ENCODE data around the gene RALY. TPM values are rescaled to one million over a fixed set of nuclear protein-coding genes. Genes with fewer than 3 reads are reported as not detected.

RALY gene
- polyA plus RNA-seq, 1 donor, result 110 TPM

DNA sequence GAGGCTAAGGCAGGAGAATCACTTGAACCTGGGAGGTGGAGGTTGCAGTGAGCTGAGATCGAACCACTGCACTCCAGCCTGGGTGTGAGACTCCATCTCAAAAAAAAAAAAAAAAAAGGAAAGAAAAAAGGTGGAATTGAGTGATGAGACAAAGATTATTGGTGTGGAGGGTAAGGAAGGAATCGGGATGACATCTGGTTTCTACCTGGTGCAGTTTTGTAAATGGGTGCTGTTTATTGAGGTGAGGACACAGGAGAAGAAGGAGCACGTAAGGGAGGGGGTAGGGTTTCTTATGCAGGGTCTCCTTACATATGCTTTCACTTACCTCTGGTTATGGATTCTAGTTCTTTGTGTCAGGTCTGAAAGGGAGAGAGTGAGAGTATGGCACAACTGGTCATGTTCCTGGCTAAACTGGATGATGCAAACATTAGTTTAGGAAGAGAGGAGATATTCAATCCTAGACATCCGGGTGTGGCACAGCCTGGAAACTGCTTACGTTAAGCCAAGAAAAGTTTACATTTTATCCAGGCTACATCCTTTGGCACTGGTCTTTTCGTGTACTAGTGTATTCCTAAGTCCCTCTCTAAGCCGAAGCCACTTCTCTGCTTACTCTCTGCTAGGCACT is 5.4 kb downstream of the RALY start:
- H3K4me3 ChIP-seq (ENCODE audit: low read length), result no peak overlapping the region
- no peaks in the 10 kb centered on the region for H3K36me3 ChIP-seq (ENCODE audit: control insufficient read depth, insufficient read depth, low read length)
- no peak for DNase-seq
- peaks cover 26% of the 10 kb centered on the region for H3K4me1 ChIP-seq (ENCODE audit: control insufficient read depth, insufficient read depth, low read length)
- no peaks in the 10 kb centered on the region for H3K27me3 ChIP-seq (ENCODE audit: control insufficient read depth, insufficient read depth, low read length)
- WGBS (ENCODE audit: insufficient coverage, low lambda C conversion rate), result 82% methylated on average over 5 of the region's 7 CpGs
- no peak overlapping the region for H3K27ac ChIP-seq (ENCODE audit: low read length)
- H3K9me3 ChIP-seq (ENCODE audit: control insufficient read depth, low read depth, low read length), result no peaks in the 10 kb centered on the region

DNA sequence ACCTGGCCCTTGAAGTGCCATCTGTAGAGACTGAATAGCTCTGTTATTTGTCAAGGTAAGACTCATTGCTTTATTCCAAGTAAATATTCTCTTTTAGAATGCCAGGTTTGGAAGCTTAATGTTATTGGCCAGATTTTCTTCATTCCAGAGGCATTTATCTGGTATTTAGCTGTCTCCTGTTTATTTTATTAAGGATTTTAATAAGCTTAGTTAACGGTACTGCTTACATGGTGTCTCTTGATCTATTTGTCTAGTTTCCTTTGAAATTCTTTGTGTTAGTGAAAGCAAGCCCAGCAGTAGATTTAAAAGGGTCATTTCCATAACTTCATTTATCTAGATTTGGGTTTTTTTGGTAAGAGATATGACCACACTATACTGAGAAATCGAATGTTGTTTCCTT is 7.7 kb downstream of the RALY start:
- H3K4me1 ChIP-seq (ENCODE audit: control insufficient read depth, insufficient read depth, low read length), result peaks cover 12% of the 10 kb centered on the region
- H3K27ac ChIP-seq (ENCODE audit: low read length), result no peak overlapping the region
- DNase-seq, result no peak
- no peaks in the 10 kb centered on the region for H3K9me3 ChIP-seq (ENCODE audit: control insufficient read depth, low read depth, low read length)
- no peaks in the 10 kb centered on the region for H3K27me3 ChIP-seq (ENCODE audit: control insufficient read depth, insufficient read depth, low read length)
- WGBS (ENCODE audit: insufficient coverage, low lambda C conversion rate), result 60% methylated on average over 1 of the region's 2 CpGs
- no peak overlapping the region for H3K4me3 ChIP-seq (ENCODE audit: low read length)
- H3K36me3 ChIP-seq (ENCODE audit: control insufficient read depth, insufficient read depth, low read length), result no peaks in the 10 kb centered on the region

- WGBS (ENCODE audit: insufficient coverage, low lambda C conversion rate), result no CpG with 5 or more reads among the region's 2 CpGs
- no peaks in the 10 kb centered on the region for H3K36me3 ChIP-seq (ENCODE audit: control insufficient read depth, insufficient read depth, low read length)
Measured at GRCh38 chr20:34004227-34004626, 10.5 kb downstream of the RALY start.

DNA sequence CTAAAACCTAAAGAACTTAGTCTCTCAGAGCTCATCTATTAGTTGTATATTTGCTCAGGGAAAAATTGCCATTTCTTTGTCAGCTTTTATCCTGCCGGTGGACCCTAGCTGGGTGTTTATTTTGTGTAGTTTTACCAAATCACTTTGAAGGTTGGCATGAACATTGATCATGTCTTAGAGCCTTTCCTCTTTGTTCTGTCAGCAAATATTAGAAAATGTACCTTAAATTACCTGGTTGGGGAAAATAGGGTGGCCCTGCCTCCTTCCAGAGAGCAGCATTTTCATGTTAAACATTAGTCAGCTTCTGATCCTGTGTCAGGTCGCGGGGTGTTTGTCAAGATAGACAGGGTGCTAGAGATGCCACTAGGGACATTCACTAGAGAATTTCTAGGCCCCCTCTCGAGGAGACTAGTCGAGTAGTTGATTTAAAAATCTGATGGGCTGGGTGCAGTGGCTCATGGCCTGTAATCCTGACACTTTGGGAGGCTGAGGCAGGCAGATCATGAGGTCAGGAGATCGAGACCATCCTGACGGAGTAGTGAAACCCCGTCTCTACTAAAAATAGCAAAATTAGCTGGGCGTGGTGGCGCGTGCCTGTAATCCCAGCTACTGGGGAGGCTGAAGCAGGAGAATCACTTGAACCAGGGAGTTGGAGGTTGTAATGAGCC is 11.2 kb downstream of the RALY start:
- no peaks in the 10 kb centered on the region for H3K4me1 ChIP-seq (ENCODE audit: control insufficient read depth, insufficient read depth, low read length)
- DNase-seq, result no peak
- H3K27ac ChIP-seq (ENCODE audit: low read length), result no peak overlapping the region
- H3K27me3 ChIP-seq (ENCODE audit: control insufficient read depth, insufficient read depth, low read length), result no peaks in the 10 kb centered on the region
- no peaks in the 10 kb centered on the region for H3K36me3 ChIP-seq (ENCODE audit: control insufficient read depth, insufficient read depth, low read length)
- WGBS (ENCODE audit: insufficient coverage, low lambda C conversion rate), result no CpG with 5 or more reads among the region's 11 CpGs
- H3K4me3 ChIP-seq (ENCODE audit: low read length), result no peak overlapping the region
- H3K9me3 ChIP-seq (ENCODE audit: control insufficient read depth, low read depth, low read length), result no peaks in the 10 kb centered on the region

More at GRCh38 chr20:34004227-34004626, 10.5 kb downstream of the RALY start:
- Histone ChIP-seq H3K9me3 (ENCODE audit: control insufficient read depth, low read depth, low read length) (no peaks in the 10 kb centered on the region), H3K27me3 (ENCODE audit: control insufficient read depth, insufficient read depth, low read length) (no peaks in the 10 kb centered on the region), H3K4me3 (ENCODE audit: low read length) (no peak overlapping the region), H3K4me1 (ENCODE audit: control insufficient read depth, insufficient read depth, low read length) (peaks cover 2% of the 10 kb centered on the region), H3K27ac (ENCODE audit: low read length) (no peak overlapping the region)
- no peak for DNase-seq

- Histone ChIP-seq H3K4me1 (ENCODE audit: control insufficient read depth, insufficient read depth, low read length) (no peaks in the 10 kb centered on the region), H3K27ac (ENCODE audit: low read length) (no peak overlapping the region), H3K9me3 (ENCODE audit: control insufficient read depth, low read depth, low read length) (no peaks in the 10 kb centered on the region), H3K27me3 (ENCODE audit: control insufficient read depth, insufficient read depth, low read length) (no peaks in the 10 kb centered on the region), H3K36me3 (ENCODE audit: control insufficient read depth, insufficient read depth, low read length) (no peaks in the 10 kb centered on the region), H3K4me3 (ENCODE audit: low read length) (no peak overlapping the region)
- no peak for DNase-seq
- WGBS (ENCODE audit: insufficient coverage, low lambda C conversion rate), result no CpG with 5 or more reads among the region's 2 CpGs
Measured at GRCh38 chr20:34006619-34007018, 12.9 kb downstream of the RALY start.

DNA sequence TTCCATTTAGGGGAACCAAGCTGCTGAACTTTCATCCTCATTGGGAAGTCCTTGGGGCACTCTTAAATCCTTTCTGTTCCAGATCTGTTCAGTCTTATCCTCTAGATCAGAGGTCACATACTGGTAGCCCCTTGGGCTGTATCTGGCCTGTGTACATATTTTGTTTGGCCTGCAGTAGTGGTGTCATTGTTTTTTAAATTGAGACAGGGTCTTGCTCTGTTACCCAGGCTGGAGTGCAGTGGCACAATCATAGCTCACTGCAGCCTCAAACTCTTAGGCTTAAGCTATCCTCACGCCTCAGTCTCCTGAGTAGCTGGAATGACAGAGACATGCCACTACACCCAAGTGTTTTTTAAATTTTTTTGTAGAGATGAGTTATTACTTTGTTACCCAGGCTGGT is 14.8 kb downstream of the RALY start:
- H3K36me3 ChIP-seq (ENCODE audit: control insufficient read depth, insufficient read depth, low read length), result no peaks in the 10 kb centered on the region
- H3K9me3 ChIP-seq (ENCODE audit: control insufficient read depth, low read depth, low read length), result no peaks in the 10 kb centered on the region
- no peaks in the 10 kb centered on the region for H3K27me3 ChIP-seq (ENCODE audit: control insufficient read depth, insufficient read depth, low read length)
- no peak for DNase-seq
- no peaks in the 10 kb centered on the region for H3K4me1 ChIP-seq (ENCODE audit: control insufficient read depth, insufficient read depth, low read length)
- no peak overlapping the region for H3K4me3 ChIP-seq (ENCODE audit: low read length)
- no peak overlapping the region for H3K27ac ChIP-seq (ENCODE audit: low read length)
- no CpG with 5 or more reads among the region's 1 CpG for WGBS (ENCODE audit: insufficient coverage, low lambda C conversion rate)

DNA sequence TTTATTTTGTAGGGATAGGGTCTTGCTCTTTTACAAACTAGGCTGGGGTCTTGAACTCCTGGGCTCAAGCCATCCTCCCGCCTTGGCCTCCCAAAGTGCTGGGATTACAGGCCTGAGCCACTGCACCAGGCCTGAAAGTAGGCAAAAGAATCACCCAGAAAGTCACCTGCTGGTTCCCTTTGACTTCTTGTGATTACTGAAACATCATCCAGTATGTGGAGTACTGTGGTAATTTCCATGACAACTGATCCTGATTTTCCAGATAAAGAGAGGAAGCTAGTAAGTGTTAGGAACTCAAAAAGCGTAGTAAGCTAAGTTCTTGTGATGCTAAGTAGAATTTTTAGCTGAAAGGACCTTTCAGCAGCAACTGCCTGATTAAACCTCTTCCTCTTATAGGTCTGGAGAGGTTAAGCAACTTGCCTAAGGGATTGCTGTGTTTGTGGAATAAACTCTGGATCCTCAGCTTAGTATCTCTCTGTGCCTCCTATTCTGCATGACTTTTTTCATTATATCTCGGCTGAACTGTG is 16.8 kb downstream of the RALY start:
- Histone ChIP-seq H3K9me3 (ENCODE audit: control insufficient read depth, low read depth, low read length) (no peaks in the 10 kb centered on the region), H3K4me1 (ENCODE audit: control insufficient read depth, insufficient read depth, low read length) (no peaks in the 10 kb centered on the region), H3K27ac (ENCODE audit: low read length) (no peak overlapping the region), H3K36me3 (ENCODE audit: control insufficient read depth, insufficient read depth, low read length) (no peaks in the 10 kb centered on the region), H3K4me3 (ENCODE audit: low read length) (no peak overlapping the region), H3K27me3 (ENCODE audit: control insufficient read depth, insufficient read depth, low read length) (no peaks in the 10 kb centered on the region)
- WGBS (ENCODE audit: insufficient coverage, low lambda C conversion rate), result 100% methylated on average over 1 of the region's 3 CpGs
- DNase-seq, result no peak

DNA sequence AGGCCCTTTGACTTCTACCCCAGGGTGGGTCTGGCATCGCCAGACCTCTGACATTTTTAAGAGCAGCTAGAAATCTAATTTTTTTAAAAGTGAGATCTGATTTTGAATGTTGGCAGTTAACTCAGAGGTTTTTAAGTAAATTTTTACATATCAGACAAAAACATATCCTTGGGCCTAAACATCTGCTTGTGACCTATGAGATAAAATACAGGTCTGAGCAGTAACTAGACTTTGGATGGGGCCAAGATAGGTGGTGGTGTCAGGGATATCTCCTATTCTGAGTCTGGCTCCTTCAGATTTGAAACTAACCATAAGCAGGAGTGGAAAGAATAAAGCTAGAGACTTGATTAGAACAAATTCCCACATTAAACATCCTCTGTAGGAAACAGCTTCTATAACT is 17.6 kb downstream of the RALY start:
- H3K36me3 ChIP-seq (ENCODE audit: control insufficient read depth, insufficient read depth, low read length), result no peaks in the 10 kb centered on the region
- no peak overlapping the region for H3K4me3 ChIP-seq (ENCODE audit: low read length)
- WGBS (ENCODE audit: insufficient coverage, low lambda C conversion rate), result no CpG with 5 or more reads among the region's 1 CpG
- H3K27me3 ChIP-seq (ENCODE audit: control insufficient read depth, insufficient read depth, low read length), result no peaks in the 10 kb centered on the region
- no peaks in the 10 kb centered on the region for H3K9me3 ChIP-seq (ENCODE audit: control insufficient read depth, low read depth, low read length)
- DNase-seq, result peak in 1 of 2 donors; percentile 29
- no peak overlapping the region for H3K27ac ChIP-seq (ENCODE audit: low read length)
- no peaks in the 10 kb centered on the region for H3K4me1 ChIP-seq (ENCODE audit: control insufficient read depth, insufficient read depth, low read length)

GRCh38 chr20:34012330-34012729 is 18.6 kb downstream of the RALY start:
- H3K4me1 ChIP-seq (ENCODE audit: control insufficient read depth, insufficient read depth, low read length), result no peaks in the 10 kb centered on the region
- no peak overlapping the region for H3K4me3 ChIP-seq (ENCODE audit: low read length)
- no peak for DNase-seq
- no peak overlapping the region for H3K27ac ChIP-seq (ENCODE audit: low read length)
- H3K9me3 ChIP-seq (ENCODE audit: control insufficient read depth, low read depth, low read length), result no peaks in the 10 kb centered on the region
- H3K27me3 ChIP-seq (ENCODE audit: control insufficient read depth, insufficient read depth, low read length), result no peaks in the 10 kb centered on the region
- H3K36me3 ChIP-seq (ENCODE audit: control insufficient read depth, insufficient read depth, low read length), result no peaks in the 10 kb centered on the region
- 87% methylated on average over 4 of the region's 5 CpGs for WGBS (ENCODE audit: insufficient coverage, low lambda C conversion rate)

DNA sequence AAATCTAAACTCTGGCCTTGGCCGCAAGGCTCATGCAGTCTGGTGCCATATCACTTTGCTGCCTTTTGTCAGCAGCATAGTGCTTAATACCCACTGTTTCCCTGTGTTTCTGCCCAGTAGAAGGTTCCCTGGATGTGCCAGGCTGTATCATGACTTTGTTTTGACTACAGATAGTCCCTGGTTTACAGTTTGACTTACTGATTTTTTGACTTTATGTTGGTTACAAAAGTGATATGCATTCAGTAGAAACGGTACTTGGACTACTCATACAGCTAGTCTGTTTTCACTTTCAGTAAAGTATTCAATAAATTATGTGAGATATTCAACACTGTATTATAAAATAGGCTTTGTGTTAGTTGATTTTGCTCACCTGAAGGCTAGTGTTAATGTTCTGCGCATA is 19.0 kb downstream of the RALY start:
- Histone ChIP-seq H3K36me3 (ENCODE audit: control insufficient read depth, insufficient read depth, low read length) (no peaks in the 10 kb centered on the region), H3K4me3 (ENCODE audit: low read length) (no peak overlapping the region), H3K4me1 (ENCODE audit: control insufficient read depth, insufficient read depth, low read length) (no peaks in the 10 kb centered on the region), H3K9me3 (ENCODE audit: control insufficient read depth, low read depth, low read length) (no peaks in the 10 kb centered on the region), H3K27me3 (ENCODE audit: control insufficient read depth, insufficient read depth, low read length) (no peaks in the 10 kb centered on the region), H3K27ac (ENCODE audit: low read length) (no peak overlapping the region)
- DNase-seq, result no peak
- WGBS (ENCODE audit: insufficient coverage, low lambda C conversion rate), result 83% methylated on average over 2 of the region's 3 CpGs

DNA sequence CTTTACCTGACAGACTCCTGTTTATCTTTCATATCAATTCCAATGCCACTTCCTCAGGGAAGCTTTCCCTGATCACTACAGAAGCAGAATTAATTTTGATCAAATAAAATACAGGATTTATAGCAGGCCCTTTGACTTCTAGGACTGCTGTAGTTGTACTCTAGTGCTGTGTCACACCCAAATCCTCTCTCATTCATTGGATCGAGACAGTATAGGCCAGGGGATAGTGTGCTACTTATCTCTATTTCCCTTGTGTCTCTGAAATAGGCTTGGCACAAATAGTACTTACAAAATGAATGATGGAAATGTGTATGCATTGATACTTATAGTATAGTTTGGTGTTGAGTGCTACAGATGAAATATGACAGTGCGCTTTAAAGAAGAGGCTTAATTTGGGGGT is 19.8 kb downstream of the RALY start:
- H3K9me3 ChIP-seq (ENCODE audit: control insufficient read depth, low read depth, low read length), result no peaks in the 10 kb centered on the region
- no peaks in the 10 kb centered on the region for H3K27me3 ChIP-seq (ENCODE audit: control insufficient read depth, insufficient read depth, low read length)
- no peaks in the 10 kb centered on the region for H3K4me1 ChIP-seq (ENCODE audit: control insufficient read depth, insufficient read depth, low read length)
- WGBS (ENCODE audit: insufficient coverage, low lambda C conversion rate), result 100% methylated on average over 1 of the region's 2 CpGs
- H3K27ac ChIP-seq (ENCODE audit: low read length), result no peak overlapping the region
- no peaks in the 10 kb centered on the region for H3K36me3 ChIP-seq (ENCODE audit: control insufficient read depth, insufficient read depth, low read length)
- H3K4me3 ChIP-seq (ENCODE audit: low read length), result no peak overlapping the region
- DNase-seq, result no peak

Data from large intestine (tissue), 3 donors.